GM12878 (cell line): Measurements from ENCODE around the gene TNFSF15. TPM values are rescaled to one million over a fixed set of nuclear protein-coding genes. Genes with fewer than 3 reads are reported as not detected.

Experiments used
- ATAC-seq: fragments of 200-7000 bp; cut with Tn5 transposase; 3 replicates; pipeline ENCODE4 v1.9.1; 2020; ENCODE audit warnings: mild to moderate bottlenecking, moderate library complexity
- BruUV-seq: library from RNA; stranded (reverse); fragments of 400-500 nt; replicated peaks from 2 replicates; lab custom pipeline; 2021; lab: Mats Ljungman, UMichigan
- CTCF ChIA-PET: fragments of 300-600 bp; sonication (Branson Sonifier 250); formaldehyde crosslinking; extraction: SDS; loops from one replicate; lab custom pipeline; 2021; ENCODE audit warnings: inconsistent platforms; lab: Yijun Ruan, JAX
- POLR2A ChIA-PET: fragments of 350-600 bp; formaldehyde crosslinking; extraction: SDS; loops from one replicate; lab custom pipeline; 2021; ENCODE audit warnings: inconsistent platforms; lab: Charles Lee
- RAD21 ChIA-PET: fragments of 300-600 bp; sonication (Branson Sonifier 250); formaldehyde crosslinking; loops from one replicate; lab custom pipeline; 2023; ENCODE audit warnings: antibody characterized with exemption; ENCODE audit not compliant: unreplicated experiment; lab: Charles Lee
- SMC1A ChIA-PET: fragments of 300-600 bp; sonication (Branson Sonifier 250); formaldehyde crosslinking; loops from one replicate; lab custom pipeline; 2023; ENCODE audit not compliant: unreplicated experiment, uncharacterized antibody; lab: Charles Lee
- DNase-seq: peaks from one replicate; pipeline ENCODE4 v3.0.0-alpha.2; 2011; ENCODE audit warnings: low read depth, low spot score
- FAIRE-seq: peaks from 3 replicates; lab custom pipeline; 2011; peaks lifted over from hg19 to GRCh38; lab: Jason Lieb, UNC
- H2AFZ ChIP-seq: 2 replicates; pipeline ENCODE4 v1.6.0; 2011; ENCODE audit warnings: low read depth, low read length, control low read depth; ENCODE audit not compliant: control insufficient read depth
- H3K27ac ChIP-seq: 2 replicates; pipeline ENCODE4 v1.5.1; 2011; ENCODE audit warnings: control low read depth; ENCODE audit not compliant: control insufficient read depth, insufficient read depth
- H3K27me3 ChIP-seq, 2 experiments: replicated peaks in 1 of 2; 2 replicates each; pipeline versions ENCODE4 v1.6.0 to v1.6.1; 2011; ENCODE audit warnings: low read length in 1 of 2; ENCODE audit not compliant: control insufficient read depth in 2 of 2, insufficient read depth in 2 of 2
- H3K36me3 ChIP-seq, 2 experiments: 2 replicates each; pipeline ENCODE4 v1.5.1; 2011; ENCODE audit warnings: low read length in 1 of 2; ENCODE audit not compliant: control insufficient read depth in 2 of 2, insufficient read depth in 2 of 2
- H3K4me1 ChIP-seq: 2 replicates; pipeline ENCODE4 v1.6.1; 2011; ENCODE audit warnings: mild to moderate bottlenecking, low read length, moderate library complexity, mixed read lengths; ENCODE audit not compliant: control insufficient read depth, insufficient read depth
- H3K4me2 ChIP-seq: 2 replicates; pipeline ENCODE4 v1.6.0; 2011; ENCODE audit warnings: control low read depth; ENCODE audit not compliant: control insufficient read depth, insufficient read depth
- H3K4me3 ChIP-seq: fragments of 200-600 bp; sonication (generic); 2 replicates; pipeline ENCODE4 v1.5.1; 2016
- H3K79me2 ChIP-seq: 2 replicates; pipeline ENCODE4 v1.6.0; 2011; ENCODE audit warnings: low read length; ENCODE audit not compliant: control insufficient read depth, insufficient read depth
- H3K9ac ChIP-seq: 2 replicates; pipeline ENCODE4 v1.8.0; 2011; ENCODE audit warnings: low read length, control low read depth, mixed read lengths; ENCODE audit not compliant: control insufficient read depth, insufficient read depth
- H3K9me3 ChIP-seq: replicated peaks from 3 replicates; pipeline ENCODE4 v1.5.1; 2011; ENCODE audit warnings: mild to moderate bottlenecking, low read length; ENCODE audit not compliant: control insufficient read depth, insufficient read depth
- H4K20me1 ChIP-seq: 2 replicates; pipeline ENCODE4 v1.6.0; 2011; ENCODE audit not compliant: control insufficient read depth, insufficient read depth
- BRCA1 ChIP-seq: IDR thresholded peaks from 2 replicates; pipeline ENCODE4 v1.6.1; 2011; ENCODE audit warnings: low read depth, low read length, improper control_type of control experiment
- CHD1 ChIP-seq: IDR thresholded peaks from 2 replicates; pipeline ENCODE4 v1.6.1; 2012; ENCODE audit warnings: low read depth, low read length, improper control_type of control experiment
- DPF2 ChIP-seq: fragments of 450-650 bp; IDR thresholded peaks from 2 replicates; pipeline ENCODE4 v1.6.1; 2017; ENCODE audit warnings: mild to moderate bottlenecking
- GATAD2B ChIP-seq: fragments of 450-650 bp; conservative IDR thresholded peaks from 2 replicates; pipeline ENCODE4 v1.6.1; 2017; ENCODE audit warnings: low read depth, mild to moderate bottlenecking, moderate library complexity
- JUNB ChIP-seq: IDR thresholded peaks from 2 replicates; pipeline ENCODE4 v1.6.1; 2016; ENCODE audit warnings: antibody characterized with exemption, mild to moderate bottlenecking
- KDM1A ChIP-seq: fragments of 200-600 bp; sonication (generic); IDR thresholded peaks from 2 replicates; pipeline ENCODE4 v1.6.1; 2016; ENCODE audit warnings: borderline replicate concordance
- NR2F1 ChIP-seq: fragments of 450-650 bp; conservative IDR thresholded peaks from 2 replicates; pipeline ENCODE4 v1.6.1; 2017; ENCODE audit warnings: mild to moderate bottlenecking
- POLR2A ChIP-seq: IDR thresholded peaks from 2 replicates; pipeline ENCODE4 v1.6.1; 2011; ENCODE audit warnings: low read depth, mild to moderate bottlenecking, low read length
- POU2F2 ChIP-seq: IDR thresholded peaks from 3 replicates; pipeline ENCODE4 v1.6.1; 2011; ENCODE audit warnings: low read depth, mild to moderate bottlenecking, low read length, borderline replicate concordance
- TCF3 ChIP-seq: IDR thresholded peaks from 2 replicates; pipeline ENCODE4 v1.6.1; 2012; ENCODE audit warnings: low read depth, mild to moderate bottlenecking, low read length, borderline replicate concordance; ENCODE audit not compliant: insufficient read depth
- ZNF622 ChIP-seq: fragments of 450-650 bp; IDR thresholded peaks from 2 replicates; pipeline ENCODE4 v1.6.1; 2017; ENCODE audit warnings: mild to moderate bottlenecking, inconsistent platforms
- WGBS: methylation state at CpG from one replicate; pipeline ENCODE4 v1.1.6; 2016; ENCODE audit warnings: low lambda C conversion rate; ENCODE audit not compliant: insufficient replicate concordance, insufficient coverage; ENCODE audit errors: missing lambda C conversion rate; 5-methylcytosine and 5-hydroxymethylcytosine counted together
- in situ Hi-C: fragments of 300-500 bp; cut with MboI; formaldehyde crosslinking; loops from 9 replicates; pipeline ENCODE4 v1.14.3; 2018; ENCODE audit warnings: mixed read lengths
- intact Hi-C: fragments of 100-400 bp; cut with micrococcal nuclease; formaldehyde crosslinking; loops from one replicate; pipeline ENCODE4 v1.14.2; 2022; ENCODE audit not compliant: unreplicated experiment
- polyA plus RNA-seq, 11 experiments: library from polyadenylated mRNA; depleted of rRNA in 4 of 11; unstranded in 6 of 11; stranded (reverse) in 5 of 11; fragments of >200 nt; fragmentation: Nextera tagmentation in 4 of 11; fragmentation: Illumina TruSeq in 1 of 11; extraction: Ambion mirVana in 4 of 11; extraction: Trizol in 1 of 11; gene quantifications; 1 replicate in 1 of 11; 2 replicates in 10 of 11; pipeline versions ENCODE4 v1.2.1 to v1.2.3, GENCODE V29; 2011 to 2016; ENCODE audit warnings: inconsistent platforms in 2 of 11, missing spikeins in 2 of 11, low read depth in 1 of 11
- total RNA-seq, 4 experiments: library from RNA; depleted of rRNA in 3 of 4; stranded (reverse); fragments of >200 nt in 3 of 4; fragmentation: Illumina TruSeq in 1 of 4; extraction: Trizol in 1 of 4; gene quantifications; 2 replicates each; pipeline versions ENCODE4 v1.2.1 to v1.2.3, GENCODE V29; 2013 to 2021
- TF ChIP-seq, protein P1 (sequence below): fragments of 450-650 bp; IDR thresholded peaks from 2 replicates; pipeline ENCODE4 v1.6.1; 2017; ENCODE audit warnings: antibody characterized with exemption, mild to moderate bottlenecking, moderate library complexity
- TF ChIP-seq, protein P2 (sequence below): fragments of 450-650 bp; IDR thresholded peaks from 2 replicates; pipeline ENCODE4 v1.6.1; 2017; ENCODE audit warnings: borderline replicate concordance

TNFSF15 gene
- total and polyA plus RNA-seq, 10 of the 15 experiments (the other 5 are each of a cell fraction or from before 2014, with no cell fraction given), result 0.03 TPM; not detected in 9

DNA sequence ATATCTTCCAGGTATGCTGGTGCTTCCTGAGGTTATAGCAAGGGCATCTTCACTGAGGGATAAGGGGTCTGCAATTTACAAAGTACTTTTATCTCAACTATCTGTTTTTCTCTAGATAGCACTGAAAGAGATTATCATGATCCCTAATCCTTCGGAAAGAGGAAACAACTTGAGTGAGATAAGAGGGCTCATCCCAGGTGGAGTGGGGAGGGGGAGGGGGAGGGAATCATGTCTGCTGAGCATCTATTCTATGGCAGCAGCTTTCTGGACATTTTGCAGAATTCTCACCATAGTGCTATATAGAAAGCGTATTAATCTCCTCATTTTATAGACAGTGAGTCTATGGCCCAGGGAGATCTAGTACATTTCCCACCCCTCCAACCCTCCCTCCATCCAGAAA lies 5.9 kb downstream of the TNFSF15 start:
- POLR2A ChIA-PET, result no interaction called here
- WGBS, result 60% methylated on average over 2 of the region's 2 CpGs
- no peak overlapping the region for H3K4me3 ChIP-seq
- no peaks in the 10 kb centered on the region for H3K9me3 ChIP-seq
- H3K4me2 ChIP-seq, result no peak overlapping the region
- intact Hi-C loops (no loop called here), in situ Hi-C loops (no loop called here)
- no TSS peak for BruUV-seq
- CTCF ChIA-PET, result no interaction called here
- no peak for ATAC-seq
- H3K9ac ChIP-seq, result no peak overlapping the region
- H2AFZ ChIP-seq, result no peak overlapping the region
- SMC1A ChIA-PET, result no interaction called here
- FAIRE-seq, result no peak
- TF ChIP-seq NR2F1 (no peak), GATAD2B (no peak), BRCA1 (no peak), ZNF622 (no peak), TCF3 (no peak), POU2F2 (no peak), DPF2 (no peak), KDM1A (no peak), JUNB (no peak), POLR2A (no peak), CHD1 (no peak)
- TF ChIP-seq, protein P1, sequence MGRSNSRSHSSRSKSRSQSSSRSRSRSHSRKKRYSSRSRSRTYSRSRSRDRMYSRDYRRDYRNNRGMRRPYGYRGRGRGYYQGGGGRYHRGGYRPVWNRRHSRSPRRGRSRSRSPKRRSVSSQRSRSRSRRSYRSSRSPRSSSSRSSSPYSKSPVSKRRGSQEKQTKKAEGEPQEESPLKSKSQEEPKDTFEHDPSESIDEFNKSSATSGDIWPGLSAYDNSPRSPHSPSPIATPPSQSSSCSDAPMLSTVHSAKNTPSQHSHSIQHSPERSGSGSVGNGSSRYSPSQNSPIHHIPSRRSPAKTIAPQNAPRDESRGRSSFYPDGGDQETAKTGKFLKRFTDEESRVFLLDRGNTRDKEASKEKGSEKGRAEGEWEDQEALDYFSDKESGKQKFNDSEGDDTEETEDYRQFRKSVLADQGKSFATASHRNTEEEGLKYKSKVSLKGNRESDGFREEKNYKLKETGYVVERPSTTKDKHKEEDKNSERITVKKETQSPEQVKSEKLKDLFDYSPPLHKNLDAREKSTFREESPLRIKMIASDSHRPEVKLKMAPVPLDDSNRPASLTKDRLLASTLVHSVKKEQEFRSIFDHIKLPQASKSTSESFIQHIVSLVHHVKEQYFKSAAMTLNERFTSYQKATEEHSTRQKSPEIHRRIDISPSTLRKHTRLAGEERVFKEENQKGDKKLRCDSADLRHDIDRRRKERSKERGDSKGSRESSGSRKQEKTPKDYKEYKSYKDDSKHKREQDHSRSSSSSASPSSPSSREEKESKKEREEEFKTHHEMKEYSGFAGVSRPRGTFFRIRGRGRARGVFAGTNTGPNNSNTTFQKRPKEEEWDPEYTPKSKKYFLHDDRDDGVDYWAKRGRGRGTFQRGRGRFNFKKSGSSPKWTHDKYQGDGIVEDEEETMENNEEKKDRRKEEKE, result no peak
- TF ChIP-seq, protein P2, sequence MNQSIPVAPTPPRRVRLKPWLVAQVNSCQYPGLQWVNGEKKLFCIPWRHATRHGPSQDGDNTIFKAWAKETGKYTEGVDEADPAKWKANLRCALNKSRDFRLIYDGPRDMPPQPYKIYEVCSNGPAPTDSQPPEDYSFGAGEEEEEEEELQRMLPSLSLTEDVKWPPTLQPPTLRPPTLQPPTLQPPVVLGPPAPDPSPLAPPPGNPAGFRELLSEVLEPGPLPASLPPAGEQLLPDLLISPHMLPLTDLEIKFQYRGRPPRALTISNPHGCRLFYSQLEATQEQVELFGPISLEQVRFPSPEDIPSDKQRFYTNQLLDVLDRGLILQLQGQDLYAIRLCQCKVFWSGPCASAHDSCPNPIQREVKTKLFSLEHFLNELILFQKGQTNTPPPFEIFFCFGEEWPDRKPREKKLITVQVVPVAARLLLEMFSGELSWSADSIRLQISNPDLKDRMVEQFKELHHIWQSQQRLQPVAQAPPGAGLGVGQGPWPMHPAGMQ, result no peak
- H4K20me1 ChIP-seq, result 0 out of 2 replicates have a peak, but pooled peaks cover 3% of the 10 kb centered on the region
- H3K36me3 ChIP-seq, result no peaks in the 10 kb centered on the region
- peaks cover 1 to 2% of the 10 kb centered on the region in 2 experiments; a peak in 3 of 4 replicates for H3K27me3 ChIP-seq
- H3K4me1 ChIP-seq, result no peaks in the 10 kb centered on the region
- H3K27ac ChIP-seq, result no peak overlapping the region
- RAD21 ChIA-PET, result no interaction called here
- no peak for DNase-seq
- H3K79me2 ChIP-seq, result no peaks in the 10 kb centered on the region
